Gastroesophageal sphincter (tissue), 4 donors: ENCODE measurements around the gene OPN1SW. TPM values are rescaled to one million over a fixed set of nuclear protein-coding genes. Genes with fewer than 3 reads are reported as not detected.

Experiments used
- ATAC-seq: fragments of 150-250 bp; one replicate; pipeline ENCODE4 v1.9.1; 2016; ENCODE audit warnings: mild to moderate bottlenecking, moderate library complexity
- H3K27ac ChIP-seq, 4 donors: fragments of 200-600 bp; sonication (generic) in 3 of 4; 1 replicate in 3 of 4; 2 replicates in 1 of 4; pipeline ENCODE4 v1.5.1; 2016 to 2019
- H3K27me3 ChIP-seq: fragments of 200-600 bp; sonication (generic); one replicate; pipeline ENCODE4 v1.5.1; 2019
- H3K36me3 ChIP-seq, 2 donors: fragments of 200-600 bp; sonication (generic); one replicate each; pipeline ENCODE4 v1.5.1; 2019; ENCODE audit warnings: control low read depth in 1 of 2
- H3K4me1 ChIP-seq, 3 donors: fragments of 200-600 bp; sonication (generic); 1 replicate in 2 of 3; 2 replicates in 1 of 3; pipeline ENCODE4 v1.5.1; 2016 to 2019; ENCODE audit warnings: control low read depth in 2 of 3
- H3K4me3 ChIP-seq, 2 donors: fragments of 200-600 bp; sonication (generic); one replicate each; pipeline ENCODE4 v1.5.1; 2019; ENCODE audit warnings: mild to moderate bottlenecking in 1 of 2, moderate library complexity in 1 of 2
- H3K9me3 ChIP-seq, 3 donors: fragments of 200-600 bp; sonication (generic); one replicate each; pipeline ENCODE4 v1.5.1; 2017 to 2019; ENCODE audit warnings: control low read depth in 2 of 3
- CTCF ChIP-seq, 4 experiments: fragments of 200-600 bp in 2 of 4; fragments of 450-650 bp in 2 of 4; sonication (generic) in 1 of 4; IDR thresholded peaks; one replicate each; pipeline ENCODE4 v1.5.1; 2017 to 2019; ENCODE audit warnings: antibody characterized with exemption in 4 of 4, mild to moderate bottlenecking in 2 of 4, moderate library complexity in 2 of 4
- EP300 ChIP-seq: sonication (generic); formaldehyde crosslinking; IDR thresholded peaks from one replicate; pipeline ENCODE4 v1.6.1; 2017; ENCODE audit warnings: antibody characterized with exemption, mild to moderate bottlenecking
- POLR2A ChIP-seq, 2 donors: fragments of 450-650 bp; IDR thresholded peaks; one replicate each; pipeline ENCODE4 v1.6.1; 2017; ENCODE audit warnings: antibody characterized with exemption in 2 of 2, mild to moderate bottlenecking in 2 of 2, moderate library complexity in 1 of 2
- POLR2AphosphoS5 ChIP-seq: sonication (generic); formaldehyde crosslinking; IDR thresholded peaks from one replicate; pipeline ENCODE4 v1.6.1; 2017; ENCODE audit warnings: antibody characterized with exemption
- WGBS, 2 donors: methylation state at CpG; one replicate each; pipeline ENCODE4 v1.1.5; 2018; ENCODE audit warnings: low coverage in 1 of 2; 5-methylcytosine and 5-hydroxymethylcytosine counted together
- total RNA-seq, 4 donors: library from RNA; depleted of rRNA; stranded (reverse); fragments of >200 nt; gene quantifications; one replicate each; pipeline ENCODE4 v1.1.0, GENCODE V29; 2016

Gene OPN1SW
- total RNA-seq, 4 donors from 2014 or later = not detected

DNA sequence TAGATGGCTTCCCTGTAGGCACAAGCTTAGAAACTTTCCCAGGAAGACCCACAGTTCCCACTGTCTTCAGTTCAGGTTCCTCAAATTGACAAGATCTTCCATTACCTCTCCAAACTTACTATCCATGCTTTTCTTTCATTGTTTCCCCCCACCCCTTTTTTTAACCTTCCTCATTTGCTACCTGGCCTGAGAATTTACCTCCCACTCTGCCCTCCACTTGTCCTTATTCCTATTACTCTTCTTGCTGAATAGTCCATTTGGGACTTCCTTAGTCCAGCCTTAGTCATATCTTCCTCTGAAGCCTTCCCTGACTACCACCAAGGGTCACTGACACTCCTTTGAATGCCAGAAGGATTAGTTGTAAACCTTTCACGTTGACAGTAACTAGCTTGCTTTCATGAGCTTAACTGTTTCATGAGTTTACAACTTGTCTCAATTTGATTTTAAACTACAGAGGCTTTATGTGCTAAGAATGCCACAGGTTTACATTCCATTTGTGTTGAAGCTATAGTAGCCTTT, 37.7 kb downstream of the OPN1SW start:
- peak overlapping the region; percentile 77 to 98 (median 92) for H3K27ac ChIP-seq
- no peaks in the 10 kb centered on the region for H3K9me3 ChIP-seq
- 0 to 9% methylated on average over 1 of the region's 1 CpG for WGBS, 2 donors
- TF ChIP-seq POLR2A (IDR thresholded peaks at IDR 0.05) = no peak
- TF ChIP-seq EP300 = no peak
- TF ChIP-seq POLR2AphosphoS5 = peak; percentile 18
- TF ChIP-seq CTCF (IDR thresholded peaks at IDR 0.05) = no peak
- no peak for ATAC-seq
- no peak overlapping the region for H3K4me3 ChIP-seq
- no peaks in the 10 kb centered on the region for H3K27me3 ChIP-seq
- H3K36me3 ChIP-seq = no peaks in the 10 kb centered on the region
- peaks cover 7 to 39% (median 8%) of the 10 kb centered on the region in 3 donors for H3K4me1 ChIP-seq

- no peak for ATAC-seq
- Histone ChIP-seq H3K9me3 (no peaks in the 10 kb centered on the region), H3K4me1 (peaks cover 7 to 36% (median 8%) of the 10 kb centered on the region in 3 donors), H3K27ac (peak overlapping the region in 1 of 4 donors; percentile 92), H3K27me3 (no peaks in the 10 kb centered on the region), H3K36me3 (no peaks in the 10 kb centered on the region), H3K4me3 (no peak overlapping the region)
- 95 to 100% methylated on average over 2 to 4 of the region's 4 CpGs for WGBS, 2 donors
- no peak for TF ChIP-seq CTCF (IDR thresholded peaks at IDR 0.05)
- TF ChIP-seq POLR2AphosphoS5 = no peak
- no peak for TF ChIP-seq POLR2A (IDR thresholded peaks at IDR 0.05)
- TF ChIP-seq EP300 = no peak
Observed at GRCh38 chr7:128737441-128737840, 38.2 kb downstream of the OPN1SW start.

GRCh38 chr7:128735436-128735835, 40.2 kb downstream of the OPN1SW start:
- H3K9me3 ChIP-seq = no peaks in the 10 kb centered on the region
- H3K27me3 ChIP-seq = no peaks in the 10 kb centered on the region
- no peaks in the 10 kb centered on the region for H3K36me3 ChIP-seq
- no peak for TF ChIP-seq EP300
- no peak for TF ChIP-seq CTCF (IDR thresholded peaks at IDR 0.05)
- TF ChIP-seq POLR2AphosphoS5 = no peak
- no peak for TF ChIP-seq POLR2A (IDR thresholded peaks at IDR 0.05)
- WGBS, 2 donors = 87 to 100% methylated on average over 1 to 2 of the region's 5 CpGs
- ATAC-seq = no peak
- peaks cover under 1 to 16% (median under 1%) of the 10 kb centered on the region in 3 donors for H3K4me1 ChIP-seq
- no peak overlapping the region for H3K27ac ChIP-seq
- no peak overlapping the region for H3K4me3 ChIP-seq

GRCh38 chr7:128734890-128735289, 40.7 kb downstream of the OPN1SW start:
- H3K4me1 ChIP-seq = peaks cover 0 to 10% (median 0%) of the 10 kb centered on the region in 3 donors
- TF ChIP-seq CTCF (IDR thresholded peaks at IDR 0.05) (no peak), POLR2A (IDR thresholded peaks at IDR 0.05) (no peak)
- no peaks in the 10 kb centered on the region for H3K36me3 ChIP-seq
- WGBS, 2 donors = 94% methylated on average over 1 of the region's 1 CpG; no CpG with 5 or more reads in 1 of the 2 donors
- H3K9me3 ChIP-seq = no peaks in the 10 kb centered on the region
- no peak overlapping the region for H3K4me3 ChIP-seq
- no peaks in the 10 kb centered on the region for H3K27me3 ChIP-seq
- no peak overlapping the region for H3K27ac ChIP-seq
- no peak for ATAC-seq

GRCh38 chr7:128733278-128733645, 42.3 kb downstream of the OPN1SW start:
- Histone ChIP-seq H3K4me1 (peaks cover 0 to 5% (median 0%) of the 10 kb centered on the region in 3 donors), H3K9me3 (no peaks in the 10 kb centered on the region), H3K27me3 (no peaks in the 10 kb centered on the region), H3K36me3 (no peaks in the 10 kb centered on the region), H3K27ac (no peak overlapping the region), H3K4me3 (no peak overlapping the region)
- ATAC-seq = no peak
- 21 to 75% methylated on average over 1 to 2 of the region's 2 CpGs for WGBS, 2 donors
- no peak for TF ChIP-seq EP300
- TF ChIP-seq POLR2A (IDR thresholded peaks at IDR 0.05) = no peak
- no peak for TF ChIP-seq POLR2AphosphoS5
- TF ChIP-seq CTCF (IDR thresholded peaks at IDR 0.05) = no peak
